Measurements from ENCODE around the gene PRKCZ.

The PRKCZ gene

DNA sequence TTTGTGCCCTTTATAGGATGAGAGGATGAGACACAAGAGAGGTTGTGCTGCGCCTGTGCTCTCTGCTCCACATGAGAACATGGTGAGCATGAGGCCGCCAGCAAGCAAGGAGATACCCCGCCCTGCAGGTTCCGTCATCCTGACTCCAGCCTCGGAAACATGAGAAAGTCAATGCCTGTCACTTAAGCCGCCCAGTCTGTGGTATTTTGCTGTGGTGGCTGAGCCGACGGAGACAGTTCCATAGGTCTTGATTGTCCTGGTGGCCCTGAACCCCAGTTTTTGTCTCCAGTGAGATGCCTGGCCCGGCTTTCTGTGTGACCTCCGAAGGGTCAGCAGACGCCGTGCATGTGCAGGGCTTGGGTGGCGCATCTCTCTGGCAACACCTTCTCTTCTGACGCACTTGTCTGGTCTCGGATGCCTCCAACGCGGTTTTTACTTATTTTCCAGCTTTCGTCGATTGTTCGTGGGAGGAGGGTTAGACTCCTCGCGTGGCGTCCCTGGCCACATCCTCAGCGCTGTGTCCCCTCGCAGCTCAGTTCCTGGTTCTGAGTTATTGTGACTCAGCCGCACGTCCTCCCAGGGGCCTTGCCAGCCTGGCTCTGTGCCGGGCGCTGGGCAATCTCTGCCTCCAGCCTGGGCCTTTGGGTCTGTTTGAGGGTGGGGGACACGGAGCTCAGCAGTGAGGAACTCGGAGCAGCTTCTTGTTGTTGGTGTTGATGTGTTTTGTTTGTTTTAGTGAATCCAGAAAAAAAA, 74.4 kb downstream of the PRKCZ start:
- DNase-seq = no peak

DNA sequence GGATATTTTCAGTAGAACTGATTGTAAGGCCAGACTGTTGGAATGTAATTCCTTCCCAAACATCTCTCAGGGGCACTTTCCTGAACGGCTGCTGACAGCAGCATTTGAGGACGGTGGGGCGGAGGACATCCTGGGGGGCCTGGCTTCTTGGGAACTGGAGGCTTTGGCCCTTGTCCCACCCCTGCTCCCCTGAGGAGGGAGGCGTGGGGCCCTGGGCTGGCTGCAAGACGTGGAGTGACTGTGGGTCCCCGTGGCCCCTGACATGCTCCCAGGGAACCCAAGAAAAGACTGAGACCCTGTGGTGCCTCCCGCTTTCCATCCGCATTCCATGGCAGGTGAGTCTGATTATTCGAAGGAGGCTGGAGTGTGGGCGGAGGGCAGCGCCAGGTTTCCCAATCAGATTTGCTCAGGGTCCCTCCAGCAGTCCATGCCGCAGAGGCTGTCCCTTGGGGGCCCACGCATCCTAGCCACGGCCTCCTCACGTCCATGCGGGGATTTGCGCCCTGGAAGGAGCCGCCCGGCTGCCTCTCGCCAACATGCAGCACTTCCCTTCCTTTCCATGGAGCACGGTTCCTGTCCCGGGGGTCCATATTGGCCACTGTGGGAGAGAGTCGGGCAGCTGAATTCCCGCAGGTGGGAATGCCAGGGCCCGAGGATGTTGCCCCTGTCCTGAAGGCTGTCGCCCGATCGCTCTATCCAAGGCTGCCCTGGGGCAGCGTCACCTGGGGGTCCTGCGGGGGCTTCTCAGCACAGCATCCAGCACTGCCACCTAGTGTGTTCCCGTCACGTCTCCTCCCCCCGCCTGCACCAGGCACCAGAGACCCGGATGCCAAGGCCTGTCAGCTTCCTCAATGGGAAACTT, 75.4 kb downstream of the PRKCZ start:
- DNase-seq = no peak

DNA sequence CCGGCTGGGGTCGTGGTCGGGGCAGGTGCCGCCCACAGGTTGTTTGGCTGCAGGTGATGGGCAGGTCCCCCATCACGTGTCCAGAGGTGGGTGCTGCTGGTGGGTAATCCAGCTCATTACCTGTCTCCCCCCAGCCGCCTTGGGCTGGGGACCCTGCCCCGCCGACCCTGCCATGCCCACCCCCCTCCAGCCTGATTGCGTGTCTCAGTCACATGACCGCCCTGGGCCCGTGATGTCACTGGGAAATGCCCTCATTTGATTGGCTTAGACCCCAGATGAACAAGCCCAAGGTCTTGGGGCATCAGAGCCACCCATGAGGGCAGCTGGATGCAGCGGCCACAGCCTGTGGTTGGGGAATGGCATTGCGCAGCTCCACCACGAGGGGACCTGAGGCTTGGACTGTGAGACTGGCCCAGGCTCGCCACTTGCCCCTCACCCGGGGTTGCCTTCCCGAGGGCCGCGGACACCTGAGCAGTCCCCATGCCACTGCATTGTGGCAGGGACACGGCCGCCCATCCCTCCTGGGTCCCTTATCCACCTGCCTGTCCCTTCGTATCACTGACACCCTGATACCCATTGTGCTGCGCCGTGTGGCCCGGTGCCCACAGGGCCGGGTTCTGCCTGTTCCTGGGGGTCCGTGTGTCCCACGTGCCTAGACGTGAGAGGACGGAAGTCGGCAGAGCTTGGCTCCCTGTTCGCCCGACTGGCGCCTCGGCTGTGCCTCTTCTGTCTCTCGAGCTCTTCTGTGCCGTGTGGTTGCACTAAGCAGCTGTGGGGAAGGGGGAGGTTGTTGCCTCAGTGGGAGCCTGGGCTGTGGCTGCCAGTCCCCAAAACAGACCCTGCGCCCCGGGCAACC, 76.3 kb downstream of the PRKCZ start:
- no peak for DNase-seq

DNA sequence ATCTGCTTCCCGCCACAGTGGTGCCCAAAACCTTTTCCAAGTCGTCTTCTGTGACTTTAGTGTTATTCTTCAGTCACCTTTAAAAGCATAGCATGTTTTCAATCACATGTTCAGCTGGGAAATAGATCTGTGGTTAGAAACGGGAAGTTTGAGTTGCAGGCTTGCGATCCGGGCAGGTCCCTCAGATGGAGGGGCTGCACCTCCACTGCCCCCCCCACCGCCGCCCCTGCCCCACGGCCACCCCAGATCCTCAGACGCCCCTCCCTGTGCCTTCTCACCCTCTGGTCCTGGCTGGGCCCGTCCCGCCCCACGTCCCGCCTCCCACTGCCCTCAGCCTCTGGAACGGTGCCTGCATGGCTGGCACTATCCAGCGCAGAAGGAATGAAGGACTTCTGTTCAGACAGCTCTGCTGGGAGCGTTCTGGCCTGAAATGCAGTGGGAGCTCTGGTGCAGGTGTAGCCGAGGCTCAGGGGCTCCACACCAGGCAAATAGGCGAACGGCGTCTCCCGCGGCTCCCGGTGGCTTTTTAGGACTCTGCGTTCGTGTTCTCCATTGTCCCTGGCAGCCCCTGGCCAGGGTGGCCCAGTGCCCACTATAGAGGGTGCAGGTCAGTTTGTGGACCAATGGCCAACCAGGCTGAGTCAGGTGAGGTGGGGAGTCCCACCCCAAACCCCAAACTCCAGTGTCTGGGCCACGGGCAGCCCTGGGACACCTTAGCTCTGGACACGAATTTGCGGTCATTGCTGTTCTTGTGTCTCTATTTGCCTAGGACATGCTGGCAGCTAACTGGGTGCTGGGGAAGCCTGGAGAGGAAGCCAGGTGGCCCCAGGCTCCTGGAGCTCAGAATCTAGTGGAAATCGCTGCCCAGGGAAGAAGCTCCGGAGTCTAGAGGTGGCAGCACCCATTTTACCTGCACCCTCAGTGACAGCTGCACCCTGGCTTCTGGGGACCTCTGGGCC, 77.3 kb downstream of the PRKCZ start:
- DNase-seq = no peak

DNA sequence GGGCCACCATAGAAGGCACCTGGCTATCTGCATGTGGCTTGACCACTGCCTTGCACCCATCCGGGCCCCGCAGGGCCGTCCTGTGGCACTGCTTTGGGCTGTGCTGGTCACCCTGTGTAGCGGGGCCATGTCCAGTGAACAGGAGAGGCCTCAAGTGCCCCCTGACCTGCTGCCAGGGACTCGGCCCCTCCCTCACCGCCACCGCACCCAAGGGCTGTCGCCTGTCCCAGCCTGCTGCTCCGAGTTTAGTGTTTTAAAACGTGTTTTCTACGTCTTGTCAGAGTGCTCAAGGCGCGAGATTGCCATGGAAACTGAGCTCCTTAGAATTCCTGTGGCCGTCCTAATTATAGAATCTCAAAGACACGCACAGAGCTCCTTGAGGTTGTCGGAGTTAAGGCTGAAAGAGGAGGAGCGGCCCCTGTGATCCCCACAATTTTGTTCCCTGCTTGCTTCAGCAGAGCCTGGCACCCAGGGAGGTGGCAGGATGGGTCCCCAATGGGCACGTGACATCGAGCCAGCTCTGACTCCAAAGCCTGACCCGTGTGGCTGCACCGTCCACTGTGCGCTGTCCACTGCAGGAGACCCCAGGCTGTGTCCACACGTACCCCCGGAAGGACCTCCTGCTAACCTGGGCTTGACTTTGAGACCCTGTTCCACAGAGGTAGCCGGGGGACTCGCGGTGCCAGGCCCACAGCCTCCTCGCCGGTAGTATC, 78.1 kb downstream of the PRKCZ start:
- DNase-seq = no peak

DNA sequence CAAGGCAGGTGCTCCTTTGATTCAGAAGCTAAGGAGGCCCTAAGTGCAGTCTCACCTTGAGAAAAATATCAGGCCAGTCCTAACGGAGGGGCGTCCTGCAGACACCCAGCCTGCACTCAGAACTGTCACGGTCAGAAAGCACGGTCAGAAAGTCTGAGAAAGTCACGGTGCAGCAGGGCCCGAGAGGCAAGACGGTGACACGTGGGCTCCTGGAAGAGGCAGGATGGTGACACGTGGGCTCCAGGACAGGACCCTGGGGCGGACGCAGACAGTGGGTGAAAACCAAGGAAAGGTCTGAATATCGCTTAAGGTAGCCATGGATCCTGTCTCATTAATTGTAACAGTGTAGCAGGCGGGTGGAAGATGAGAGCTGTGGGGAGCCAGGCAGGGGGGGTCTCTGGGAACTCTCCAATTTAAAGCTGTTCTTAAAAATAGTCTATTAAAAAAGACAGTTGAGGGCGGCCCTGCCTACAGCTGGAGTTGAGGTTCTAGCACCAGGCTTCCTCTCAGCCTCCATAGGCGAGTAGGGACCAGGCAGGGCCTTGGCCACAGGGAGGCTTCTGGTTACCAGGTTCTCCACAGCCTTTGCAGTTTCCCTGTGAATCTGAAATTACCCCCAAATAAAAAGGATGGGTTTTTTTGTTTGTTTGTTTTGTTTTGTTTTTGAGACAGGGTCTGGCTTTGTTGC, 79.2 kb downstream of the PRKCZ start:
- DNase-seq = no peak

DNA sequence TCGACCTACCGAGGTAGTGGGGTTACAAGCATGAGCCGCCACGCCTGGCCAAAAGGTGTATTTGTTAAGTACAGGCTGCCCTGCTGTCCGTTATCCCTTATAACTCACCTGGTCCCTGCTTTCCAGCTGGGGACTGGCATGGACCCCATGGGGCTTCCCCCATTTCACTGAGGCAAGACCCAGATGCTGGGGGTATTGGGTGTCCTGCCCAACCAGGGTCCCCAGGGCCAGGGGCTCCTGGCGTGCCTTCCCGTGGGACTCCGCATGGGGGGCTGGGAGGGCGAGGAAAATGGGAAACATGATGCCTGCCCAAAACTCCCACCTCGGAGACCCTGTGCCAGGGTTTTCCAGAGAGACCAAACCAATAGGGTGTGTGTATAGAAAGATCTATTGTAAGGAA, 79.9 kb downstream of the PRKCZ start:
- DNase-seq = no peak

DNA sequence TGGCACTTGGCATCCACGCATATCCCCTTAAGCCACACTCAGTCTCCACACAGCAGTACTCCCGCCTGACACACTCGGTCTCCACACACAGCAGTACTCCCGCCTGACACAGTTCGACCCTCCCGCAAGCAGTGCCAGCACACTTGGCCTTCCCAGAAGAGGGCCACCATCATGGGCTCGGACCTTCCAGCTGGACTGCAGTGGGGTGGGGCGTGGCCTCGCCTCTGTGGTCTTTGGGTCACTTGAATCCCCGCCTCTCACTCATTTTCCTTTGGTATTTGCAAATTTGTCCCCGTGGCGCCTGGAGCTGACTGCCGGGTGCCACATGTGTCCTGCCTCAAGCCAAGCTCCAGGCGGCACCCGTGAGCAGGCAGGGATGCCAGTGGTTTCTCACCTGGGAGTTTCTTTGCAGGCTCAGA, 80.7 kb downstream of the PRKCZ start:
- no peak for DNase-seq

DNA sequence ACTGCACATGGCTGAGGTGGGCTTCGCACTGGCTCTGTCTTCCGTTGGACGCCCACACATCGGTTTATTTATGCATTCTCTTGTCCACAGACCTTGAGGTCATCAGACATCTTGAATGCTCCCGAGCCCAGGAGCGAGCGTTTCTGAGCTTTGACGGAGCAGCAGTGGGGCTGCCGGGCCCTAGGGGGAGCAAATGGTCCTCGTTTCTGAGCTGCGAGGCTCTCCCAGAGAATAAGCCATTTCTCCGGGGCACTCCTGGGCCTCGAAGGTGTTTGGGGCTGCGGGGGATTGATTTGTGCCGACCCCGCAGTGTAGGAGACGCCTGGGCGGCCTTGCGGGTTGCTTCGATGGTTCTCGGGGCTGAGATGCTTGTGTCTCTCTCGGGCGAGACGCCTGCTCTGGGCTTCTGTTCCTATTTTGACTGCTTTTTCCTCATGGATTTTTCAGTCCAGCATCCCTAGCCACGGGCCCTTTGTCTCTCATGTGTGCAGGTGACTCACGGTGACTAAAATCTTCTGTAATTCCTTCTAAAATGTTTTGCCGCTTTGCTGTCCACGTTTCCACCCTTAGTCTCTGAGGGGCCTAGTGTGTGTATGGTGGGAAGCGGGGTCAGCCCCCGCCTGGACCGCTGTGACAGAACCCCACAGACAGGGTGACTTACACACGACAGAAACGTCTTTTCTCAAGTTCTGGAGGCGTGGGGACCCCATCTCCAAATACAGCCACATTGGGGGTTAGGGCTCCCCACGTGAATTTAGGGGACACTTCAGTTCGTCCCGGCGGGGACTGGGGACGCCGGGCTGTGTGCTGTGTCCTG, 82.2 kb downstream of the PRKCZ start:
- DNase-seq = no peak

DNA sequence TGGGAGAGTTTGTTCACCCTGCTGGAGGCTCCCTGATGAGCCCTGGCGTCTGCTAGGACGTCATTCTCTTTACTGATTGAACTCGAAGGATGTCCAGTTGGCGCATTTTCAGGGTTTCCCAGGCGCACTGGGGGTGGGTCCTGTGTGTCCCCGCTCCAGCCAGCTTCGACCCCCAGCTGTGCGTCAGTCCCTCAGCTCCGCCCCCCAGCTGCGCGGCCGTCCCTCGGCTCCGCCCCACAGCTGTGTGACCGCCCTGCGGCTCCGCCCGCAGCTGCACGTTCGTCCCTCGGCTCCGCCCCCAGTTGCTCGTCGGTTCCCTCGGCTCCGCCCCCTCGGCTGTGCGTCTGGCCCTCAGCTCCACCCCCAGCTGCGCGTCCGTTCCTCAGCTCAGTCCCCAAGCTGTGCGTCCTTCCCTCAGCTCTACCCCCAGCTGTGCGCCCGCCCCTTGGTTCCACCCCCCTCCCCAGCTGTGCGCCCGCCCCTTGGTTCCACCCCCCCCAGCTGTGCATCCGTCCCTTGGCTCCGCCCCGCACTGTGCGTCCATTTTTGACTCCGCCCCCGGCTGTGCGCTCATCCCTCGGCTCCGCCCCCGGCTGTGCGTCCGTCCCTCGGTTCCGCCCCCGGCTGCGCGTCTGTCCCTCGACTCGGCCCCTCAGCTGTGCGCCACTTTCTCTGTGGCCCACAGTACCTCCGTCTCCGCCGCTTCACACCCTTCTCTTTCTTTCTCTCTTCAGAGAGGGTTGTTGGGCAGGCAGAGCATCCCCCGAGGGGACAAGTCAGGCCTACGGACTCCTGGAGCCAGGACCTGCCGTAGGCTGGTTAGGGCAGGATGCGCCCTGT, 83.0 kb downstream of the PRKCZ start:
- no peak for DNase-seq

DNA sequence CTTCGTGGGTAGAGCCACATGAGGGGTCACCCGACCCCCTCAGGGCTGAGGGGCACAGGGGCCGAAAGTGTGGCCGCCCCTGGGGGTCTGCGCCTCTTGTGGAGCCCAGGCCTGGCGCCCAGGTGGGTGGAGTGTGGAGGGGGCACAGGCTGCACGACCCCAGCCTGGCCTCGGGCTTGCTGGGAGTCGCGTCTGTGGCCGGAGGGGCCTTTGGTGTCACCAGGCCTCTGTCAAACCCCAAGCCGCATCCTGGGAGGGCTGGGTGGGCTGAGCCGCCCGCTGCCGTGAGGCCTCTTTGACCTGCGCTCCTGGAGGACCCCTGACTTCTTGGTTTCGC, 83.6 kb downstream of the PRKCZ start:
- DNase-seq = no peak

DNA sequence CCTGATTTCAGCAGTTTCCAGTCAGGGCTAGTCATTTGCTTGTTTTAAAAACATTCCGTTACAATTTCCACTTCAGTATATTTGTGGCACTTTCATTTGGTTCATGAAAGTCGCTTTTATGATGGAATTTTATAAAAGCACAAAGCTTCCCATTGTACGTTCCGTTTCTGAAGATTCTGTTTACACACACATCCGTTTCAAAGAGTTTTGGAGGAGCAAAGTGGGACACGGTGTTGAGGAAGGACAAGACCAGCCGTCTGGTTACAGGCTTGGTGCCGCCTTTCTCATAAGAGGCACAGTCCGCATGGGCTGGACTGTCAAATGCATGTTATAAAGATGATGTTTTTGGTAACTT, 84.0 kb downstream of the PRKCZ start:
- DNase-seq = no peak

DNA sequence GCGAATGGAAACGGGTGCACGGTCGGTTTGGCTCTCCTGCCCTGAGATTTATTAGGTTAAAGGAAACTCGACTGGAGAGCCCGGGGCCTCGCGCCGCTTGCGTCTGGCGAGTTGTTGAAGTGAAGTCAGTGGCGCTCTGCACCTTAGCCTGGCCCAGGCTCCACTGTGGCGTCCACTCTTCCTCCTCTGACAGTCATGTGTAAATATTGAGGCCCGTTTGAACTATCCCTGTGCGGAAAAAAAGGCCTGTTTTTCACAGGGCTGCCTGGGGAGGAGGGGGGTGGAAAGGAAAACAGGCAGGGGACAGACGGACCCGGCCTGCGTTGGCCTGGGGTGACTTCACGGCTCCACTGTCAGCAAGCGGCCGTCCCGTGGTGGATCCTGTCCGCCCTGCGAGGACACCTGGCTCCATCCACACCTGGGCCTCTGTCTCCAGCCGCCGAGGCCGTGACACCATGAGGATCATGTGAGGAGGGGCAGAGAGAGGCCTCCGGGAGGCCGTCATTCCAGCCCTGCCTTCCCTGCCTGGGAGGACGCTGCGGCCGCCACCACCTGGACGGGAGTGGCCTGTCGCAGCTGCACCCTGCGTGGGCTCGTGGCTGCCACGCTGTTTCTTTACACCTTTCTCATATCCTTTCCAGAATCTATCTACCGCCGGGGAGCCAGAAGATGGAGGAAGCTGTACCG, 84.6 kb downstream of the PRKCZ start:
- DNase-seq = no peak

DNA sequence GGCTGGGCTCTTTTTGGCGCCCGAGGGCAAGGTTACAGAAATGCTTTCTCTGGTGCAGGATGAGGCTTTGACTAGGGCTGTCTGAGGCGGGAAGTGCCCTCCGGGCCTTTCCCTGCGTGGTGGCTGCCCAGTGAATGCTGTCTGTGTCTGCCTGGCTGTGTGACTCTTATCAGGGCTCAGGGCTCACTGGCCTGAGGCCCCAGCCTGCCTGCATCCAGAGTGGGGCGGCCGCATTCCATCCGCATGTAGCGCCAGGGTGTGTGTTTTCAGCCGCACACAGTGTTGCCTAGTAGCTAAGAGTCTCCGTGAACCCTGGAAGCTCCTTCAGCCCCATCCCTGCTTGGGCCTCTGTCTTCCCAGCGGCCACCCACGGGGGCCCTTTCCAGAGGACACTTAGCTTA, 85.2 kb downstream of the PRKCZ start:
- no peak for DNase-seq

DNA sequence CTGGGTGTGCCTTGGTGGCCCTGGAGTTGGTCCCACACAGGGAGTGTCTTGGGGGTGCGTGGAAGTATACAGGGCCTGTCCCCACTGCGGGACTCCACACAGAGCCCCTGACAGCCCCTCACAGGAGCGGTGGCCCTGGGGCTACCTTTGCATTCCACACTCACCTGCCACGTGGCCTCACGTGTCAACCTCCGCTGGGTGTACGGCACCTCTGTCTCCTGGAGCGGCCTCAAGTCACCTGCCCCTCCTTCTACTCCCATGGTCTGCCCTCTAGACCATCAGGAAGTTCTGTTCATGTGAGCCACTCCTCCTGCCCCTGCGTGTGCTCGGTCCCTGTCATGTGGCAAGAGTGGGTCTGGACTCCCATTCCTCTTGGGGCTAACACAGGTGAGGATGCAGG, 85.7 kb downstream of the PRKCZ start:
- no peak for DNase-seq

DNA sequence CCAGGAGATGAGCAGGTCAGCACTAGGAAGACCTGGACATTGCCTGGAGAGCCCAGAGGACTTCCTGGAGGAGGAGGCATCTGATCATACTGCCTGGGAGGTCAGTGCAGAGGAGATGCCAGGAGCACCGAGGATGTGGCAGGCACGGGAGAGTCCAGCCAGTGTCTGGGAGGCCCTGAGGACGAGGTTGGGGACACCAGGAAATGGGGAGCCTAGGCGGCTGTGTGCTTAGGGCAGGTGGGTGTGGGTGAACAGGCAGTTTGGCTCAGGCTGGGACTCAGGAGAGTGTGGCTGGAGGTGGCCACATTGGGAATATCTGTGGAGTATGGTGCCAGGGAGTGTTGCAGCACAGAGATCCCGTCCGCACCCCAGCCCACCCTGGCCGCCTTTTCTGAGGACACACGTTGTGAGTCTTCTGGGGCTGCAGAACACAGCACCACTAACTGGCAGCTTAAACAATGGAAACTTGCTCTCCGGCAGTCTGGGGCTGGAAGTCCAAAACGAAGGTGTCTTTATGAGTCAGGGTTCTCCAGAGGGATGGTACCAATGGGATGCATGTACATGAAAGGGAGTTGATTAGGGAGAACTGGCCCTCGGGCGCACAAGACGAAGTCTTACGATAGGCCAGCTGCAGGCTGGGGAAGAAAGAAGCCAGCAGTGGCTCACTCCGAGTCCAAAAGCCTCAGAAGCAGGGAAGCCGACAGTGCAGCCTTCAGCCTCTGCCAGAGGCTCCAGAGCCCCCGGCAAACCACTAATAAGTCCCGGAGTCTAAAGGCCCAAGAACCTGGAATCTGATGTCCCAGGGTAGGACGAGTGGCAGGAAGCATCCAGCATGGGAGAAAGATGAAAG, 86.4 kb downstream of the PRKCZ start:
- DNase-seq = no peak

DNA sequence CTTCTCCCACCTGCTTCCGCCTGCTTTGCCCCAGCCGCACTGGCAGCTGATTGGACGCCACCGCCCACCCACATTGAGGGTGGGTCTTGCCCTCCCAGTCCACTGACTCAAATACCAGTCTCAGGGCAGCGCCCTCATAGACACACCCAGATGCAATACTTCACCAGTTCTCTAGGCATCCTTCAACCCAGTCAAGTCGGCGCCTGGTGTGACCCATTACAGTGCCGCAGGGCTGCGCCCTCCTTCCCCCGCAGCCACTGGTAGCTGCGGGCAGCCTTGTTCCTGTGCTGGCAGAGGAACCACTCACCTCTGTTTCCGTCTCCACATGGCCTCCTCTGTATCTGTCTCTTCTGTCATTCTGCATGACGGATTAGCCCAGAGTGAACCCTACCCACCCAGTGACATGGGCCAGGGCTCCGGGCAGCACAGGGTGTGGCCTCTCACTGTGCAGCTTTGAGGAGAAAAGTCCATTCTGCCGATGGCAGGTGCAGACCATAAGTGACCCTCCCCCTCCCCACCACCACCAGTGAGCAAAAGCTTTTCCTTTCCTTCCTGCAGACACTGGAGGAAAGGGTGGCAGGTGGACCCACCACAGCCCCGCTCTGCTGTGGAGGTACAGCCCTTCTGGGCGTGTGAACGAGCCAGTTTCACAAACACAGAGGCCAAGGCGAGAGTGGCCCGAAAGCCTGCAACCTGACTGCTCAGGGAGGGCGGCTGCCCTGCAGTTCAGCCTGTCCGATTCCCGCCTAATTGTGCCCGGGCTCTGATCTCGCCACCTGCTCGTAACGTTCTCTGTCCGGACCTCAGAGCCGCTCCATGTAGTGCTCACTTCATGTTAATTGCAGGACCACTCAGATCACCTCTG, 87.3 kb downstream of the PRKCZ start:
- no peak for DNase-seq
